Right atrium auricular region (tissue), 2 donors: ENCODE data around the gene SERPINE1. TPM values are rescaled to one million over a fixed set of nuclear protein-coding genes. Genes with fewer than 3 reads are reported as not detected.
A peak's percentile ranks its signal among the peaks of the same experiment; 100 is the strongest.
"Not testable (repeated sequence)": the region's sequence is repeated elsewhere in the genome, so short reads cannot be mapped to it uniquely, and the experiment has no call there.

Experiments used
- DNase-seq: peaks from one replicate; pipeline ENCODE4 v3.0.0-alpha.2; 2019; ENCODE audit warnings: low spot score
- H3K27ac ChIP-seq, 2 donors: fragments of 200-600 bp; sonication (generic); 1 replicate in 1 of 2; 2 replicates in 1 of 2; pipeline ENCODE4 v1.5.1; 2016 to 2019
- H3K27me3 ChIP-seq, 2 donors: fragments of 200-600 bp; sonication (generic); one replicate each; pipeline versions ENCODE4 v1.5.1 to v1.6.0; 2017 to 2019
- H3K36me3 ChIP-seq: fragments of 200-600 bp; sonication (generic); one replicate; pipeline ENCODE4 v1.5.1; 2016
- H3K4me1 ChIP-seq, 2 donors: fragments of 200-600 bp; sonication (generic); one replicate each; pipeline versions ENCODE4 v1.5.1 to v1.6.0; 2017 to 2019
- H3K4me3 ChIP-seq, 2 donors: fragments of 200-600 bp; sonication (generic); 1 replicate in 1 of 2; 2 replicates in 1 of 2; pipeline ENCODE4 v1.5.1; 2017 to 2019; ENCODE audit warnings: mild to moderate bottlenecking in 1 of 2, moderate library complexity in 1 of 2
- H3K9me3 ChIP-seq, 2 donors: fragments of 200-600 bp; sonication (generic); one replicate each; pipeline ENCODE4 v1.5.1; 2019
- total RNA-seq, 2 donors: library from RNA; depleted of rRNA; stranded (reverse); fragments of >200 nt; gene quantifications; one replicate each; pipeline ENCODE4 v1.1.0, GENCODE V29; 2016
- TF ChIP-seq, protein P1 (sequence below), 2 donors: fragments of 200-600 bp; sonication (generic); IDR thresholded peaks; one replicate each; pipeline ENCODE4 v1.5.1; 2019; ENCODE audit warnings: antibody characterized with exemption in 2 of 2

The SERPINE1 gene
- total RNA-seq, 2 donors from 2014 or later = 28.0 to 40.8 TPM

DNA sequence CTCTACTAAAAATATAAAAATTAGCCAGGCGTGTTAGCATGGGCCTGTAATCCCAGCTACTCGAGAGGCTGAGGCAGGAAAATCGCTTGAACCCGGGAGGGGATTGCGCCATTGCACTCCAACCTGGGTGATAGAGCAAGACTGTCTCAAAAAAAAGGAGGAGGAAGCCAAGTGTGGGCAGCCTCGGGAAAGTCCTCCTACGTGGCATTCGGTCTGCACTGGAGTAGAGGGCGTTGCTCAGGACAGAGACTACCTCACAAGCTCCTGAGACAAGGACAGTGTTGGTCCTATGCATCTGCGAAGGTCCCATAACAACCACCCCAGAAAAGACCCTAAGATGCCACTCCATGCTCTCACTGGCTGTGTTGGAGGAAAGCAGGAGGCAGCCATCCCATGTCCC is 10.0 kb upstream of the SERPINE1 start:
- DNase-seq = no peak
- Histone ChIP-seq H3K9me3 (no peaks in the 10 kb centered on the region), H3K36me3 (no peaks in the 10 kb centered on the region), H3K27me3 (no peaks in the 10 kb centered on the region), H3K27ac (peak overlapping the region; percentile 47 to 69), H3K4me1 (peaks cover 0 to 36% of the 10 kb centered on the region in 2 donors), H3K4me3 (no peak overlapping the region)
- TF ChIP-seq, protein P1, sequence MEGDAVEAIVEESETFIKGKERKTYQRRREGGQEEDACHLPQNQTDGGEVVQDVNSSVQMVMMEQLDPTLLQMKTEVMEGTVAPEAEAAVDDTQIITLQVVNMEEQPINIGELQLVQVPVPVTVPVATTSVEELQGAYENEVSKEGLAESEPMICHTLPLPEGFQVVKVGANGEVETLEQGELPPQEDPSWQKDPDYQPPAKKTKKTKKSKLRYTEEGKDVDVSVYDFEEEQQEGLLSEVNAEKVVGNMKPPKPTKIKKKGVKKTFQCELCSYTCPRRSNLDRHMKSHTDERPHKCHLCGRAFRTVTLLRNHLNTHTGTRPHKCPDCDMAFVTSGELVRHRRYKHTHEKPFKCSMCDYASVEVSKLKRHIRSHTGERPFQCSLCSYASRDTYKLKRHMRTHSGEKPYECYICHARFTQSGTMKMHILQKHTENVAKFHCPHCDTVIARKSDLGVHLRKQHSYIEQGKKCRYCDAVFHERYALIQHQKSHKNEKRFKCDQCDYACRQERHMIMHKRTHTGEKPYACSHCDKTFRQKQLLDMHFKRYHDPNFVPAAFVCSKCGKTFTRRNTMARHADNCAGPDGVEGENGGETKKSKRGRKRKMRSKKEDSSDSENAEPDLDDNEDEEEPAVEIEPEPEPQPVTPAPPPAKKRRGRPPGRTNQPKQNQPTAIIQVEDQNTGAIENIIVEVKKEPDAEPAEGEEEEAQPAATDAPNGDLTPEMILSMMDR (IDR thresholded peaks at IDR 0.05) = no peak

DNA sequence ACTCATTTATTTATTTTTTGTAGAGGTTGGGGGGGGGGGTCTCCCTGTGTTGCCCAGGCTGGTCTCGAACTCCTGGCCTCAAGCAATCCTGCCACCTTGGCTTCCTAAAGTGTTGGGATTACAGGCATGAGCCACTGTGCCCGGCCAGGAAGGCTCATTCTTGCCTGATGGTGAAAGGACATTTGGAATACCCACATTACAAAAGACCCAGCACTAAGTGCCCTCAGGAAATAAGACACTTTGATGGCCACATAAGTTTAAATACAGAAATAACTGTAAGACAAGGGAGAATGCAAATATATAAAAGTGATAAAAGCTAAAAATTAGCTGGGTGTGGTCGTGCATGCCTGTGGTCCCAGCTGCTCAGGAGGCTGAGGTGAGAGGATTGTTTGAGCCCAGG is 8.0 kb upstream of the SERPINE1 start:
- H3K4me3 ChIP-seq = no peak overlapping the region
- no peaks in the 10 kb centered on the region for H3K36me3 ChIP-seq
- TF ChIP-seq, protein P1 (IDR thresholded peaks at IDR 0.05) = no peak
- H3K27me3 ChIP-seq = no peaks in the 10 kb centered on the region
- no peak overlapping the region for H3K27ac ChIP-seq
- peaks cover 0 to 47% of the 10 kb centered on the region in 2 donors for H3K4me1 ChIP-seq
- no peak for DNase-seq
- H3K9me3 ChIP-seq = no peaks in the 10 kb centered on the region

DNA sequence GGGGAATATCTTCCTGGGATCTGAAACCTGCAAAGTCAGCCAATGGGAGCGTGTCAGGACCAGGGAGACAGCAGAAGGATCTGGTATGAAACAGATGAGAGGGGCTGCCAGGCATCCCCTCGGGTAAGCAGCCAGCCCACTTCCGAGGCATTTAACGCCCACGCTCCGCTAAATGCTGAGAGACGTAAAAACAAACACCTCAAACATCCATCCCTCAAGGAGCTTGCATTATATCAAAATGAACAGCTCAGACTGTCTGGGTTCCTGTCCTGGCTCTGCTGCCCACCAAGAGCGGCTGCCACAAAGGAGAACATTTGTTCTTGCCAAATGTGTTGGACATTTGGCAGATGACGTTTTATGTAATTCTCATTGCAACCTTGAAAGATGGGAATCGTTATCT is 7.0 kb upstream of the SERPINE1 start:
- TF ChIP-seq, protein P1 (IDR thresholded peaks at IDR 0.05) = no peak
- Histone ChIP-seq H3K4me1 (peaks cover 0 to 56% of the 10 kb centered on the region in 2 donors), H3K27ac (peak overlapping the region in 1 of 2 donors; percentile 32), H3K27me3 (no peaks in the 10 kb centered on the region), H3K4me3 (no peak overlapping the region), H3K36me3 (no peaks in the 10 kb centered on the region), H3K9me3 (no peaks in the 10 kb centered on the region)
- DNase-seq = no peak

DNA sequence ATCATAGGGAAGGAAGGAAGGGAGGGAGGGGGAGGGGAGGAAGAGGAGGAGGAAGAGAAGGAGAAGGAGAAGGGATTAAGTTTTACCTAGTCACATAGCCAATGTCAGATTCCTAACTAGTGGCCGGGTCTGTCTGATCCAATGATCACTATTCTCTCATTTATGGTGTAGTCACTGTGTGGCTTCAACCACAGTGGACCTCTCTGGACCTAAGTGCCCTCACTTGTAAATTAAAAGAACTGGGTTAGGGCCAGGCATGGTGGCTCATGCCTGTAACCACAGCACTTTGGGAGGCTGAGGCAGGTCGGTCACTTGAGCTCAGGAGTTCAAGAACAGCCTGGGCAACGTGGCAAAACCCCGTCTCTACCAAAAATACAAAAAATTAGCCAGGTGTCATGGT is 6.6 kb upstream of the SERPINE1 start:
- Histone ChIP-seq H3K27ac (peak overlapping the region in 1 of 2 donors; percentile 32), H3K27me3 (no peaks in the 10 kb centered on the region), H3K4me3 (no peak overlapping the region), H3K36me3 (no peaks in the 10 kb centered on the region), H3K4me1 (peaks cover 0 to 61% of the 10 kb centered on the region in 2 donors), H3K9me3 (no peaks in the 10 kb centered on the region)
- TF ChIP-seq, protein P1 (IDR thresholded peaks at IDR 0.05) = no peak
- no peak for DNase-seq

DNA sequence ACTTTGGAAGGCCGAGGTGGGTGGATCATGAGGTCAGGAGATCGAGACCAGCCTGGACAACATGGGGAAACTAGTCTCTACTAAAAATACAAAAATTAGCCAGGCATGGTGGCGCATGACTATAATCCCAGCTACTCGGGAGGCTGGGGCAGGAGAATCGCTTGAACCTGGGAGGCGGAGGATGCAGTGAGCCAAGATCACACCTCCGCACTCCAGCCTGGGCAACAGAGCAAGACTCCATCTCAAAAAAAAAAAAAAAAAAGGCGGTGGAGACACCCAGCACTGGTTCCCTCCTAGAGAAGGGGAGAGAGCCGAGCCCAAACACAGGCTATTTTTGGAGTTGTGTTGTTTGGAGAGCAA is 5.3 kb upstream of the SERPINE1 start:
- H3K9me3 ChIP-seq, DNase-seq, H3K36me3 ChIP-seq, H3K27me3 ChIP-seq: not testable (repeated sequence)
- Histone ChIP-seq H3K27ac (peak overlapping the region; percentile 82 to 91), H3K4me1 (peaks cover 0 to 74% of the 10 kb centered on the region in 2 donors), H3K4me3 (peak overlapping the region in 1 of 2 donors; percentile 41)

DNA sequence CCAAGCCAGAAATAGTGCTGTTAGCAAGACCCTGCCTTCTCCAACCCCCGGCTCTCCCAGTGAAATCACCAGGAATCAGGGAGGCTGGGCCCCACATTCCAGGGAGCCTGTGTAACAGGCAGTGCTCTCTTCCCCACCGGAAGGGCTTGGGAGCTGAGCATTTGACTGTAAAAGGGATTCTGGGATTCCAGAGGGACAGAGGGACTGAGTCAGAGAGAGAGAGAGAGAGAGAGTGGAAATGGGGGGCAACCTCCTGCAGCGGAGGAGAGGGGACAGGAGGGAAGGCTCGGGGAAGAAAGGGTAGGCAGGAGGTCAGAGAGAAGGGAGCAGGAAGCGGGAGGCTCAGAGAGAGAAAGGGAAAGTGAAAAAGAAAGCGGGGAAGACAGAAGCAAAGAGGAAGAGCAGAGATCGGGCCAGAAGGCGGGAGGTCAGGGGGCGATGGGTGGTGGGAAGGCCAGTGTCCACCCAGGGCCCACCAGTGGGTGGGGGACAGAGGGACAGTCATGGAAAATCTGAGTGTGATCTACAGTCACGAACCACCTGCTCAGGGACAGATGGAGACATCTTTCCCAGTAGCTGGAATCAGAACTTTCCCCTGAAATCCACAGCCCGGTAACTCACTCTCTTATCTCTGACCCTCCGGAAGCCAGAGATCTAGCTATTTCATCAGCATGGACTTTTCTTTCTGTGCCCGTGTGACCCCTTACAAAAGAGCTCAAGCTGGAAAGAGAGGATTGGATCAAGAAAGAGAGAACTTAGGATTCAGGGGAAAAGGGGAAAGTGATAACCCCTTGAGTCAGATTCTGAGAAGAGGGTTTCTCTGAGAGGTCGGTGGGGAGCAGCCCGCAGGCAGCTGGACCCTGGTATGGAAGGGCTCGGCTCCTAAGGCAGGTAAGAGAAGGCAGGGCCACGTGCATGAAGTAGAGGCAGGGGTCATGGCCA is 4.6 kb upstream of the SERPINE1 start:
- peak overlapping the region; percentile 23 to 41 for H3K4me3 ChIP-seq
- no peaks in the 10 kb centered on the region for H3K27me3 ChIP-seq
- no peaks in the 10 kb centered on the region for H3K36me3 ChIP-seq
- H3K27ac ChIP-seq = peak overlapping the region; percentile 82 to 91
- peak; percentile 91 for DNase-seq
- TF ChIP-seq, protein P1 (IDR thresholded peaks at IDR 0.05) = no peak
- no peaks in the 10 kb centered on the region for H3K9me3 ChIP-seq
- peaks cover 0 to 78% of the 10 kb centered on the region in 2 donors for H3K4me1 ChIP-seq
